ENCODE results near the gene TBX18.

The TBX18 gene

GRCh38 chr6:84762220-84763002 is 2.0 kb downstream of the TBX18 start:
- H3K9ac ChIP-seq (ENCODE audit: low read length), result no peak overlapping the region

GRCh38 chr6:84758486-84758885 is 5.9 kb downstream of the TBX18 start:
- peaks cover 3% of the 10 kb centered on the region for H3K4me1 ChIP-seq (ENCODE audit: control insufficient read depth, insufficient read depth, low read length)
- H3K9me3 ChIP-seq (ENCODE audit: control insufficient read depth, low read length), result no peaks in the 10 kb centered on the region
- peaks cover 32% of the 10 kb centered on the region for H3K27me3 ChIP-seq (ENCODE audit: control insufficient read depth, insufficient read depth, low read length)
- H3K9ac ChIP-seq (ENCODE audit: low read length), result no peak overlapping the region
- H3K36me3 ChIP-seq (ENCODE audit: control insufficient read depth, insufficient read depth, low read length), result no peaks in the 10 kb centered on the region
- no peak overlapping the region for H3K4me3 ChIP-seq (ENCODE audit: low read length)

More at GRCh38 chr6:84762220-84763002, 2.0 kb downstream of the TBX18 start:
- Histone ChIP-seq H3K27me3 (ENCODE audit: control insufficient read depth, insufficient read depth, low read length) (peaks cover 70% of the 10 kb centered on the region), H3K36me3 (ENCODE audit: control insufficient read depth, insufficient read depth, low read length) (no peaks in the 10 kb centered on the region), H3K4me1 (ENCODE audit: control insufficient read depth, insufficient read depth, low read length) (peaks cover 13% of the 10 kb centered on the region), H3K4me3 (ENCODE audit: low read length) (no peak overlapping the region), H3K9me3 (ENCODE audit: control insufficient read depth, low read length) (no peaks in the 10 kb centered on the region)

DNA sequence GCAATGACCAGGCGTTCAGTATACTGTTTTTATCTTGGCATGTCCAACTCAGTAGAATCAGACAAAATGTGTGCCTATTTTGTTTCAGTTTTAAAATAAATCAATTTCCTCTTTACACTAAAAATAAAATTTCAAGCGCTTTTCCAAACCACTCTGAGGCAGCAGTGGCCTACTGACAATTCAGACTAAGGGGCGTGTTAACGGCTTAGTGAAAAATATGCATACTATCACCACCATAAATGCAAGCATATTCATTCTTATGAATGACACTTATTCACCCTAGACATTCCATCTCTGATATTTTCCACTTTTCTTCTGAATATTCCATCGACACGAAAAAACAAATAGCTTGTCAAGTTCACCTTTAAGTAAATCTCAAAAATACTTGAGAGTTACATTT is 7.5 kb downstream of the TBX18 start:
- H3K4me1 ChIP-seq (ENCODE audit: control insufficient read depth, insufficient read depth, low read length), result no peaks in the 10 kb centered on the region
- no peak overlapping the region for H3K4me3 ChIP-seq (ENCODE audit: low read length)

DNA sequence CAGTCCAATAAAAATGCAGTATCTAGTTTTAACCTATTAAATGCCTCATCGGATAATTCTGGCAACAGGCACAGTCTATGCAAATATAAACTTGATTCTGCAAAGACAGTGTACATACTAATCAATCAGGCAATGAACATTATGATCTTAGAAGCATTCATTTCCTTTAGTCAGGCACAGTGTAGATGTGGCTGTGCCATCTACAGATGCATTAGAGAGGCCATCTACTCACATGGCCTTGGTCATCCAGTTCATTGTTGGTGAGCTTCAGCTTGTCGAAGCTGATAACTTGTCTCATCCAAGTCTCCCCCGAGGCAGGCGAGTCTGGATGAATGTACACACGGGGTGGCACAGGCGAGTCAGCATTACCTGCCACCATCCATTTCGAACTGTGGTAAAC is 7.9 kb downstream of the TBX18 start:
- Histone ChIP-seq H3K27me3 (ENCODE audit: control insufficient read depth, insufficient read depth, low read length) (peaks cover 11% of the 10 kb centered on the region), H3K9me3 (ENCODE audit: control insufficient read depth, low read length) (no peaks in the 10 kb centered on the region), H3K4me1 (ENCODE audit: control insufficient read depth, insufficient read depth, low read length) (no peaks in the 10 kb centered on the region), H3K4me3 (ENCODE audit: low read length) (no peak overlapping the region), H3K36me3 (ENCODE audit: control insufficient read depth, insufficient read depth, low read length) (no peaks in the 10 kb centered on the region), H3K9ac (ENCODE audit: low read length) (no peak overlapping the region)

More for the DNA sequence above, 7.5 kb downstream of the TBX18 start:
- H3K9me3 ChIP-seq (ENCODE audit: control insufficient read depth, low read length), result no peaks in the 10 kb centered on the region
- no peak overlapping the region for H3K9ac ChIP-seq (ENCODE audit: low read length)
- H3K36me3 ChIP-seq (ENCODE audit: control insufficient read depth, insufficient read depth, low read length), result no peaks in the 10 kb centered on the region
- H3K27me3 ChIP-seq (ENCODE audit: control insufficient read depth, insufficient read depth, low read length), result peaks cover 16% of the 10 kb centered on the region

DNA sequence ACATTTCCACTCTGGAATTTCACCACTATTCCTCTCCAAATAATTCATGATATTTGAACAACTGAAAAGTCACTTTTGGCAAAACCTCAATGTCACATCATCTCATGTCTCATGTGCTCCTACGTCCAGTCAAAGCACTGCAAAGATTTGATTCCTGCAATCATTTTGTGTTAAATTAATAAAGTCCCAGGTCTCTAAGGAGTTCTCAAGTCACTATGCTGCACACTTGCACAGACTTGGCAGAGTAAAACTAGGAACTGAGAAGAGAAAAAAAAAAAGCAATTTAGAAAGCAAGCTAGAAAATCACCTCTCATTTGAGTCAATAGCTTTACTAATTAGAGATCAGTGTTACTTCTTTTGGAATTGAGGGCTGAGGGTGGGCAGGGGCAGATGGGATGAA is 11.2 kb downstream of the TBX18 start:
- Histone ChIP-seq H3K4me3 (ENCODE audit: low read length) (no peak overlapping the region), H3K27me3 (ENCODE audit: control insufficient read depth, insufficient read depth, low read length) (peaks cover 2% of the 10 kb centered on the region), H3K9me3 (ENCODE audit: control insufficient read depth, low read length) (no peaks in the 10 kb centered on the region), H3K9ac (ENCODE audit: low read length) (no peak overlapping the region), H3K36me3 (ENCODE audit: control insufficient read depth, insufficient read depth, low read length) (no peaks in the 10 kb centered on the region), H3K4me1 (ENCODE audit: control insufficient read depth, insufficient read depth, low read length) (no peaks in the 10 kb centered on the region)

GRCh38 chr6:84752118-84752850 is 12.1 kb downstream of the TBX18 start:
- H3K9me3 ChIP-seq (ENCODE audit: control insufficient read depth, low read length), result no peaks in the 10 kb centered on the region
- H3K4me1 ChIP-seq (ENCODE audit: control insufficient read depth, insufficient read depth, low read length), result no peaks in the 10 kb centered on the region
- H3K36me3 ChIP-seq (ENCODE audit: control insufficient read depth, insufficient read depth, low read length), result no peaks in the 10 kb centered on the region
- H3K9ac ChIP-seq (ENCODE audit: low read length), result no peak overlapping the region
- no peaks in the 10 kb centered on the region for H3K27me3 ChIP-seq (ENCODE audit: control insufficient read depth, insufficient read depth, low read length)
- H3K4me3 ChIP-seq (ENCODE audit: low read length), result no peak overlapping the region

- Histone ChIP-seq H3K4me3 (ENCODE audit: low read length) (no peak overlapping the region), H3K4me1 (ENCODE audit: control insufficient read depth, insufficient read depth, low read length) (no peaks in the 10 kb centered on the region), H3K9ac (ENCODE audit: low read length) (no peak overlapping the region), H3K9me3 (ENCODE audit: control insufficient read depth, low read length) (no peaks in the 10 kb centered on the region), H3K27me3 (ENCODE audit: control insufficient read depth, insufficient read depth, low read length) (no peaks in the 10 kb centered on the region), H3K36me3 (ENCODE audit: control insufficient read depth, insufficient read depth, low read length) (no peaks in the 10 kb centered on the region)
Measured at GRCh38 chr6:84749181-84749580, 15.2 kb downstream of the TBX18 start.

DNA sequence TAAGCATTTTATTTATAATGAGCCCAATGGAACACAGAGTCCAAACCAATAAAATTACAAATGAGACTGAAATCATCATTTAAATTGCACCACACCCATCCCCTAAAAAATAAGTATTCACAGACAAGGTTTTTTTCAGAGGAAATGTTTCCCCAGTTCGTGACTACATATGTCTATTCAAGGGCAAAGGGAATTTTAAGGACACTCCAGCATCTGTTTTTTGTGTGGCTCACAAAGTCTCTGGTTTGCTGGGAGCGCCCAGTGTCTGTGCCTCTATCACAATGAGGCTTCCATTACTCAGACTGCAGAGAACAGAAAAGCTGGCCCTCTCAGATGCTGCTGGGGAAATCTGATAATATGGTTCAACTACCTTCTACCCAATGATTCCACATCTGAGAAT is 16.0 kb downstream of the TBX18 start:
- Histone ChIP-seq H3K4me3 (ENCODE audit: low read length) (no peak overlapping the region), H3K27me3 (ENCODE audit: control insufficient read depth, insufficient read depth, low read length) (no peaks in the 10 kb centered on the region), H3K4me1 (ENCODE audit: control insufficient read depth, insufficient read depth, low read length) (no peaks in the 10 kb centered on the region), H3K9me3 (ENCODE audit: control insufficient read depth, low read length) (no peaks in the 10 kb centered on the region), H3K9ac (ENCODE audit: low read length) (no peak overlapping the region), H3K36me3 (ENCODE audit: control insufficient read depth, insufficient read depth, low read length) (no peaks in the 10 kb centered on the region)

DNA sequence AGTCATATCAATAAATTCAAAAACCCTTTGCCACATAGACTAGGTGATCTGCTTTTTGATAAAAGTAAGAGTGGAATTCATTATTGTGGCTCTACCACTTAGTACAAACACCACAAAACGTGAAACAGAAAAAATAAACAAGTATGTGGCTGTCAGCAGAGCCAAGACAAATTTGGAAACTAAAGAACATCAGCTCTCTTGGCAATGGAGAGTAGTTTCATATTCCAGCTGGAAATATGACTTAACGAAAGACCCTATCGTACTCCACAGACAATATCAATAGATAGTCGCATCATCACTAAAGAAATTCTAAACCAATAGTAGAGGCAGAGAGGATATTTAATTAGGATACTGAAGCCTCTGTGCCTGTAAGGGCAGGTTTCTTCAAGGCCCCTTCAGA is 20.8 kb downstream of the TBX18 start:
- no peak overlapping the region for H3K4me3 ChIP-seq (ENCODE audit: low read length)
- no peaks in the 10 kb centered on the region for H3K4me1 ChIP-seq (ENCODE audit: control insufficient read depth, insufficient read depth, low read length)
- H3K36me3 ChIP-seq (ENCODE audit: control insufficient read depth, insufficient read depth, low read length), result no peaks in the 10 kb centered on the region
- H3K9me3 ChIP-seq (ENCODE audit: control insufficient read depth, low read length), result no peaks in the 10 kb centered on the region
- H3K27me3 ChIP-seq (ENCODE audit: control insufficient read depth, insufficient read depth, low read length), result no peaks in the 10 kb centered on the region
- no peak overlapping the region for H3K9ac ChIP-seq (ENCODE audit: low read length)

- Histone ChIP-seq H3K36me3 (ENCODE audit: control insufficient read depth, insufficient read depth, low read length) (no peaks in the 10 kb centered on the region), H3K9me3 (ENCODE audit: control insufficient read depth, low read length) (no peaks in the 10 kb centered on the region), H3K4me3 (ENCODE audit: low read length) (no peak overlapping the region), H3K9ac (ENCODE audit: low read length) (no peak overlapping the region), H3K4me1 (ENCODE audit: control insufficient read depth, insufficient read depth, low read length) (no peaks in the 10 kb centered on the region), H3K27me3 (ENCODE audit: control insufficient read depth, insufficient read depth, low read length) (no peaks in the 10 kb centered on the region)
Measured at GRCh38 chr6:84740385-84740784, 24.0 kb downstream of the TBX18 start.

GRCh38 chr6:84739866-84740208 is 24.6 kb downstream of the TBX18 start:
- H3K9me3 ChIP-seq (ENCODE audit: control insufficient read depth, low read length), result no peaks in the 10 kb centered on the region
- no peaks in the 10 kb centered on the region for H3K4me1 ChIP-seq (ENCODE audit: control insufficient read depth, insufficient read depth, low read length)
- H3K36me3 ChIP-seq (ENCODE audit: control insufficient read depth, insufficient read depth, low read length), result no peaks in the 10 kb centered on the region
- no peak overlapping the region for H3K9ac ChIP-seq (ENCODE audit: low read length)
- H3K27me3 ChIP-seq (ENCODE audit: control insufficient read depth, insufficient read depth, low read length), result no peaks in the 10 kb centered on the region
- H3K4me3 ChIP-seq (ENCODE audit: low read length), result no peak overlapping the region

GRCh38 chr6:84738996-84739865 is 25.2 kb downstream of the TBX18 start:
- no peak overlapping the region for H3K9ac ChIP-seq (ENCODE audit: low read length)
- no peaks in the 10 kb centered on the region for H3K9me3 ChIP-seq (ENCODE audit: control insufficient read depth, low read length)
- H3K4me3 ChIP-seq (ENCODE audit: low read length), result no peak overlapping the region
- no peaks in the 10 kb centered on the region for H3K36me3 ChIP-seq (ENCODE audit: control insufficient read depth, insufficient read depth, low read length)
- no peaks in the 10 kb centered on the region for H3K27me3 ChIP-seq (ENCODE audit: control insufficient read depth, insufficient read depth, low read length)
- no peaks in the 10 kb centered on the region for H3K4me1 ChIP-seq (ENCODE audit: control insufficient read depth, insufficient read depth, low read length)
